GM21515 (cell line): ENCODE data around the gene DLGAP3.

Experiments
- ATAC-seq: cut with Tn5 transposase; IDR thresholded peaks from one replicate; pipeline ENCODE4 v1.9.1; 2021; ENCODE audit not compliant: unreplicated experiment

The DLGAP3 gene

DNA sequence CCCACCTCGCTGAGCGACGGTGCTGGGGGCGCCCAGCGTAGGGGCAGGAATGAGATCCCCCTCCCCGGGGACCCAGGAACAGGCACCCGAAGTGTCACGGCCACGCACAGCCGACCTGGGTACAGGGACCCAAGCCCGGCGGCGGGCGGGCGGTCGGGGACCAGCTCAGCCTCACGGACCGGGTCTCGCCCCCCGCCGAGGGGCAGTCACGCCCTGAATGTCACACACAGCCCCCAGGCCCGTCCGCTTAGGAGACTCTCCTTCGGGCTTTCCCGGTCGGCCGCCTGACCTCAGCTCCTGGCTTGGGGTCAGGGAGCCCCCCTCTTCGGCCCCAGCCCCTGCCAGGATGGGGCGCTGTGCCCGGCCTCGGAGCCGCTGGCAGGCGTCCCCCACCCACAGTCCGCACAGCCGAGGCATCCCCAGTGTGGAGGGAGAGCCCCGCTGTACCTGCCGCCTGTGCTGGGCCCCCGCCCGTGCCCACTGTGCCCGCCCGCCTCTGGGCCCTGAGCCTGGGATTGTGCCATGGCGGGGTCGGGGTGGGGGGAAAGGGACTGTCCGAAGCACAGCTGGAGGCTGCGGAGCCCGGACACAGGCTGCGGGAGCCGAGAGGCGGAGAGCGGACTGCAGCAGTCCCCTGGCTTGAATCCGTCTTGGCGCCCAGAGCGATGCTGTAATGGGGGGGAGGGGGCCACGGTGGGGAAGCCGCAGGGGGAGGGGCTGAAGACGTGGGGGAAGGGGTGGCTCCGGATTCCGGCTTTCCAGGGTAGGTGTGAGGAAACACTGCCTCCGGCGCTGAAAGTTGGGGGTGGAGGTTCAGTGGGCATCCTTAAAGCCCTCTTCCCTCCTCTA, 627 bp upstream of the DLGAP3 start:
- ATAC-seq = no peak

DNA sequence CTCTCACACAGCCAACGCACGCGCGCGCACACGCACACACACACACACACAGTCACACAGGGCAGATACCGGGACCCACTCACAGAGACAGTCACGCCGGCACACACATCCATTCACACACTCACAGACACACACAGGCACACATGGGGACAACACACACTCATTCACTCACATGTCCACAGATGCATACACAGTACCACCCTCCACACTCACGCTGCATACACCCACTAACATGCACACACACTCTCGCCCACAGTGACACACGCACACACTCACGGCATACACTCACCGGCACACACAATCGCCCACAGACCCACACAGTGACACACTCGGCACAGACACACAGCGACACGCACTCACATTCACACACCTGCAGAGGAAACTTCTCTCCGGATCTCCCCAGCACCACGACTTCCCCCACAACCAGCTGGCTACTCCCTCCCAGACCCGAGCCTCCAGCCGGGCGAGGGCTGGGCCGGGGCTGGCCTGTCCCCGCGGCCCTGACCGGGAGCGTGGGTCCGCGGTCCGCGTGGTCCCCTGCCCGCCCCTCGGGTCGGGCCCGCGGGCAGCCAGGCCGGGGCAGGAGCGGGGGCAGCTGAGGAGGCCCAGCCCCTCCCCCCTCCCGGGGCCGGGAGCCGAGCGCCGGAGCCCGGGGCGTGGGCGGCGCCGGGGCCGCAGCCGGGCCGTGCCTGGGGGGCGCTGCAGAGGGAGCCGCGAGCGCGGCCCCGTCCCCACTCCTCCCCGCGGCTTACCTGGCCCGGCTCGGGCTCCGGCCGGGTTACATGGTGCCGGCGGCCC, 552 bp downstream of the DLGAP3 start:
- ATAC-seq = no peak

DNA sequence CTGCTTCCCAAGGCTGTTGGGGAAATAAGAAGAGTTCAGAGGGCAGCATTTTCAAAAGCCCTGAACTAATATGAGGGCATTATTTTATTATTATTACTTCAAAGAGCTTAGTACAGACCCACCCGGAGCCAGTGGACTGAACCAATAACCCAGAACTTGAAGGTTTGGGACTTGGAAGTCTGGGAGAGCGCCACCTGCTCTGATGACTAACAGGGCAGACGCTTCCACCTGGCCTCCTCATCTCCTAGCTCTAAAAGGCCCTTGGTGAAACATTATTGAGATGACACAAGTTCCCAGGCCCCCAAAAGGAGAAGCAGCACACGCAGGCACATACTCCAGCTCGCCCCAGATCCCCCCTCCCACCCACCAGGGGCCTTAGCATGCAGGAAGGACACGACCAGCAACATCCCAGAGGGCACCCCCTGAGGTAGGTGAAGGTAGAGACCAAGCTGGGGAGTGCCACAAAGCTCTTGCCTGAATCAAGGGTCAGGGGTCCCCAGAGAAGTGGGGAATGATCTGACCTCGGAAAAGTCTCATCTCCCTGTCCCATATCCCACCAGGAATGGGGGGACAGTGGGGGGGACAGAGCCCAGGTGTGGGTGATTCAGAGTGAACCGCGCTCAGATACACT, 1.3 kb downstream of the DLGAP3 start:
- ATAC-seq = no peak

DNA sequence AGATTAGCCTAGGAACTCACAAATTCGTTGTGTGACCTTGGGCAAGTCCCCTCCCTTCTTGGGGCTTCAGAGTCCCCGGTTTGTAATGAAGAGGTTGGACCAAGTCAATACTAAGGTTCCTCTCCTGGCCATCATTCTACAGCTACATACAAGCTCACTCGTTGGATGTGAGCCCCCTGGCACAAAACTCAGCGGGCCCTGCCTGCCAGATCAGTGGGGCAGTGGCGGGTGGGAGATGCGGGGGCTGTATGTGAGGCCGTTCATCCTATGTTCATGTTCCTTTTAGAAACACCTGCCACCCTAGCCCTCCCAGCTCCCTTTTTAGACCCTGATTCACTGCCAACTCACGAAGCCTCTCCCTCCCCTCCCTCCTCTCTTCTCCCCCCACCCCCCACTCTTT, 2.1 kb downstream of the DLGAP3 start:
- no peak for ATAC-seq

DNA sequence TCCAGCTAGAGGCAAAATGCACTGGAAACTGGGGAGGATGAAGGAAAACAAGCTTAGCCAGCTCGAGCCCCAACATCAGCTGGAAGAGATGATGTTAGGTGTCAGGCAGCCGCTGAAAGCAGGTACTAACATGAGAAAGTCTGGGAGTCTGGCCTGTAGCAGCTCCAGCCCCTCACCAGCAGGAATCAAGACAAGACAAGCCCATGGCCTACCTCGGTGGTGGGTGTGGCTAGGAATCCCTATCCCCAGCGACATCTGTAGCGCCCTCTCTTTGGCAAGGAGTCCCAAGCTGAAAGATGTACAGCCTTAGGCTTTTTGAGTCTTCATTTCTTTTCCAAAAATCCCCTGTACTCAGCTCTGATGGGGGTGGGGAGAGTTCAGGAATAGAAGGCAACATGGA, 2.6 kb downstream of the DLGAP3 start:
- no peak for ATAC-seq

DNA sequence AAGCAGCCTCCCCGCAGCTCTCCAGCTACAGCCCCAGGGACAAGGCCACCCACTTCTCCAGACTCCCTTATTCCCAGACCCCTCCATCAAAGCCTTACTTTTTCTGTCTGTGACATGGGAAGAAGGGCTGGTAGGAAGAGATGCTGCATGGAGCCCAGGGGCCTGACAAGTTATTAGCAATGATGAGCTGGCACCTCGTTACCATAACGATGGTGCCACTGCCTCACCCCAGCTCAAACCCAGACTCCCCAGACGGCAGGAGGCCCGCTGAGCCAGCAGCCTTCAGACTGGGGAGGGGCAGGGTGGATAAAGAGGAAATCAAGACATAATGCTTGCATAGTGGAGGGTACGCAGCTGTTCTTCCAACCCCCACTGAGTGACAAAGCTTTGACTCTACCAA, 3.3 kb downstream of the DLGAP3 start:
- ATAC-seq = no peak

DNA sequence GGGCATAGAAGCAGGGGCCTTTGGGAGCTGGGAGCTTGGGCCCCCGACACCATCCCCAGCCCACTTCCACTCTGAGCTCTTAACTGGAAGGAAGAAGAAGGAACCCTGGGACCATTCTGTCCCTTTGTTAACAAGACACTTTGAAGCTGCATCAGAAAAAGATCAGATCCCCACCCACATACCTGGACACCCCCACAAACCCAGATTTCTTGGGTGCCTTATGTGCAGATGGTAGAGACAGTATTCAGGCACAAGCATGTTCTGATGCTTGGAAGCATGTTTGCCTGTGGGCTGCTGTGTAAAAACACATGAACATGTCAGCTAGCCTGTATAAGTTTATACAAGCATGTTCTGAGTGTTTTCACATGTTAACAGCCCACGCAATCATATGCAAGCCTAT, 3.7 kb downstream of the DLGAP3 start:
- no peak for ATAC-seq

DNA sequence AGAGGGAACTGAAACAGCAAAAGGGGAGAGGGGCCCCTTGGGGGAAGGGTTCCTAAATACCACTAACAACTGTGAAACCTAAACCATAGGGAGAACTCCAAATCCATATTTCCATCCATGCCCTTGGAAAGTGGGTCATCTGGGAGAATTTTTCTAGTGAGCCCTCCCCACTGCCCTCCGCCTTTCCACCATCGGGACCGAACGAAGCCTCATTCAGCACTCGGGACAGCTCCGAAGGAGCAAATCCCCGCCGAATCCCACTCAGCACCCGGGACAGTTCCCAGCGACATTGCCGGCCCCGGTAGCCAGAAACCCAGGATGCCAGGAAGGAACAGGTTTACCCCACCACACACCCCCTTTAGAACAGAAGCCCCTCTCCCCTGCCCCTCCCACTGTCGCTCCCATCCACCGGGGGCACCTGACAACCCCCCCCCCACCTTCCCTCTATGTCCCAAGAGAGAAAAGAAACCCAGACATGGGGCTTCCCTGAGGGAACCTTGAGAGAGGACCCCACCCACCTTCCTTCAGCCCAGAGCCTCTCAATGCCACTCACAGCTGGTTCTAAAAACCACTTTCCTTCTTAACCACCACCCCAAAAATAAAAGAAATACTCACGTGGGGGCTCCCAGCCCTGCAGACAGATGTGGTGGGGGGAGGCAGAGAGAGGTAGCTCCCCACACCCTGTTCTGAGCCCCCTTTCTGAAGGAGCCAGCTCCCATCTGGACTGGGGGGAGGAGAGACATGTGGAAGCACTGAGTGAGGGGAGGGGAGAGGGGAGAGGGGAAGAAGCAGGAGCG, 4.5 kb downstream of the DLGAP3 start:
- ATAC-seq = no peak

DNA sequence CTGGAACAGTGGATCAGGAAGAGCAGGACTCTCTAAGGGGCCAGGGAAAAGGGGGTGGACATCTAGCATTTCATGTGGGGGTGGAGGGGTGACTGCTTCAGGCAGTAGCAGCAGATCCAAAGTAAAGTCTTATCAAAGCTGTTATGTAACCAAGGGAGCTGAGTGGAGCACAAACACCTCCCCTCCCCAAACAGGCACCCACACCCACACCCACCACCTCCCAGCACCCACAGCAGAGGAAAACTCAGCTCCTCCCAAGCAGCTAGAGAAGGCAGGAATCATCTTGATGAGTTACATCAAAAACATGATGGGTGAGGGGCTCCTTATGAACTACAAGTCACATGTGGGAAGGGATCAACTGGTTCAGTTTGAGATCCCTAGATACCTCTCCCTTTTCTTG, 6.0 kb downstream of the DLGAP3 start:
- no peak for ATAC-seq

DNA sequence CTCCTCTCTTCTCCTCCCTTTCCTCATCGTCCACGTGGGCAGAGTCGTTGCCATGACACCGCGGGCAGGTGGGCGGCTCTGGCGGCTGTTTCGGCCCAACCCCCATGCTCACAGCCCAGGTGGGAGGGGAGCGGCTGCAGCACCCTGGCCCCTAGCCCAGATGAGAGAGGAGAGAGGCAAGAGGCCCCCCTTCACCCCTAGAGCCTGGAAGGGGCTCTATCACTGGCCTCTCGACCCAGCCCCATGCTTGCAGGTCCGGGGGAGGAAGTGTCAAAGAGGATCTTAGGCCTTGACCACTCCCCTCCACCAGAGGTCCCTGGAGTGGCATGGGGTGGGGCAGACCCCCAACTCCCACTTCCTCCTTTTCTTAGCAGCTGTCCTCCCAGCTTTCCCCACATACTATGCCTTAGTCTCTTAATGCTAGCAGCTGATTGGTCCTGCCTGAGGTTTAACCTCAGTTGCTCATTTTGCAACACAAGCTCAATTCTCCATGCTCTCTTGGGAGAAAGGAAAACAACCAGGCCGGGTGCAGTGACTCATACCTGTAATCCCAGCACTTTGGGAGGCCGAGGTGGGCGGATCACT, 10.4 kb downstream of the DLGAP3 start:
- ATAC-seq = no peak

DNA sequence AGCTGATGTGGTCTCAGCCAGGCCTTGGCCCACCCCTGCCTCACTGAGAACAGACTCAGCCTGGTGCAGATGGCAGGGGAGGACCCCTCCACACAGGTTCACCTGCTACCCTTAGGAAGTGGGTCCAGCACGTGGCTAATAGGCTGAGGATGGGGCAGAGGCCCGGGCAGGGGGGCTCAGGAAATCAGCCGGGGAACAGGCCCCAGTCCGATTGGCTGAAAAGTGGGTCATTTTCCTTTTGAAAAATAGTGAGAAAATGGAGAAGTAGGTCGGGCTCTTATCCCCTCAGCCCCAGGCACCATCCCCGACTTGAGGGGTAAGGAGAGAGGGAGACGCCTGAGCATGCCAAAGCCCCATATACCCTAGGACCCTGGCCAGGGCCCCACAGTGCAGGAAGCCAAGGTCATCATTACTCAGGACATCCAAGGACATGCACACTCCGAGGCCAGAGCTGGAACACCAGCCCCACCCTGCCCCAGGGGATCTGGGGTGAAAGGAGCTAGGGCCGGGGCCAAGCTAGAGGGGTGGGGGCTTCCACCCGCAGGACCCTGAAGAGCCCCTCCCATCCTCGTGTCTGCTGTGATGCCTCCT, 11.0 kb downstream of the DLGAP3 start:
- ATAC-seq = no peak

DNA sequence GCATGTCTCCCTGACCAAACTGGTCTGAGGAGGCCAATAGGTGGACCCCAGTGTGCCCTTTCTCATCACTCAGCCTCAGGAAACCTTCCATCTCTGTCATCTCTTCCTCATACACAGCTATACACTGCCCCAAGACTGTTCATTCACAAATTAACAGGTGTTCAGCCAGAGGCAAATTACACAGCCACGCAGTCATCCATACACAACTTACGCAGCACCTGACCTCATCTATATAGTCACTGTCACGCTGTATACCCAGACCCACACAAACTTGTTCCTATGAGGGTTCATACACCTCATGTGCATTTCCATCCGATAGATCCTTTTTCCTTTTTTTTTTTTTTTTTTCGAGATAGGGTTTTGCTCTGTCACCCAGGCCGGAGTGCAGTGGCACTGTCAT, 12.4 kb downstream of the DLGAP3 start:
- no peak for ATAC-seq

DNA sequence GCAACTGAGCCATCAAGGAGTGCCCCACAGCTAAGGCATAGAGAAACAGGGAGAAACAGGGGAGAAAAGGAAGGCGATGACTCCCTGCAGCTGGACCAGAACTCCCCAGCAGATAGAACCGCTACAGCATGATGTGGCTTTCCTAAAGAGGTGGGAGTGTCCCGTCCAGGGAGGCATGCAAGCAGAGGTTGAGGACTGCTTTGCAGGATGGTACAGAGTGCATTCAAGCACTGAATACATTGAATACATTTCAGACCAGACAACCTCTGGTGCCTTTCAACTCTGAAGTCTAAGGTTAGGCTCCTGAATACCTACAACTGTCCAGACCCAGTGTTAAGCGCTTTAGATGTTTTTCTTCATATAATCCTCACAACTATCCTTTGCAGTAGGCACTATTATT, 13.3 kb downstream of the DLGAP3 start:
- ATAC-seq = no peak

DNA sequence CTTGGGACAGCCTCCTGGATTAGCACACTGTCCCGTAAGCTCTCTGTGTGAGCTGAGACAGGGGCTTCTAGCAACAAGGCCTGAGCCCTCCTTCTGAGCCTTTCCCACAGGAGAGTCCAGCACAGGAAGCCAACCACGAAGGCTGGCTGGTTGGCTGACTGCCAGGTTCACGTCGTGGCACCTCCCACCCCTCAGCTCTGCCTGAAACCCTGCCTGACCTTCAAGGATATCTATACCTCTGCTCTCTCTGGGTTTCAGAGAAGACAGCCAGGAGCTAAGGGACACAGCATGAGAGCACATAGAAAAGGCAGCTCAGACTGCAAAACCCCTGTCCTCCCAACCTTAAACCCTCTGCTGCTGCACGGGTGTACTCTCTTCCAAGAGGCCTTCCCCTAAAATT, 13.9 kb downstream of the DLGAP3 start:
- ATAC-seq = no peak

DNA sequence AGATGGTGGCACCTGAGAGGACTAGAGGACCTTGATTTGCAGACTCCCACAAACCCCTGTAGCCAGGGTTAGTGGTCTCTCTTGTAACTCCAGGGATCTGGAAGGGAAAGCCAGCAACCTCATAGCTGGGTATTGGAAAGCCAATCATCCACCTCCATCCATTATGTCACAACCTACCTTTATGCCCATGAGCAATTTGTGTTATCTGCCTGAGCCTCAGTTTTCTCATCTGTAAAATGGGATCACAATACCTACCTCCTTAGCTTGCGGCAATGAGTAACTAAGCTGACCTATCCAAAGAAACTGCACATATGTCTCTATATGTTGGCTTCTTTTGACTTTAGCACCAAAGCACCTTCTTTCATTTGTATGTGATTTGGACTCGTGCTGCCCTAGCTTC, 14.5 kb downstream of the DLGAP3 start:
- ATAC-seq = no peak

DNA sequence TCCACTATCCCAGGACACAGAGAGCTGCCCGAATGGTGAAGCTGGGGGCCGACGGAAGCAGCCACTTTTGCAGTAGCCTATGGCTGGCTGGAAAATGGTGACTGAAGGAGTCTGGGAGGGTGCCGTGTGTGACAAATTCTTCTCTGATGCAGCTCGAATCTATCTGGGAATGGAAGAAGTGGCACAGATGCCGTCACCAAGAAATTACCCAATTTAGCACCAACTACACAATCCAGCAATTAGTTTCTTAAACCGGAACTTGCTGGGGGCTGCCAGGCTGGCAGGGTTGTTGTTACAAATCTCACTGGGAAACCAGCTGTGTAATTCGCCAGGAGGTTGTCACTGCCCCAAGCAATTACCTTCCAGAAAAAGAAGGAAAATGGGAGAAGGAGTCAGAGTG, 18.0 kb downstream of the DLGAP3 start:
- ATAC-seq = no peak

DNA sequence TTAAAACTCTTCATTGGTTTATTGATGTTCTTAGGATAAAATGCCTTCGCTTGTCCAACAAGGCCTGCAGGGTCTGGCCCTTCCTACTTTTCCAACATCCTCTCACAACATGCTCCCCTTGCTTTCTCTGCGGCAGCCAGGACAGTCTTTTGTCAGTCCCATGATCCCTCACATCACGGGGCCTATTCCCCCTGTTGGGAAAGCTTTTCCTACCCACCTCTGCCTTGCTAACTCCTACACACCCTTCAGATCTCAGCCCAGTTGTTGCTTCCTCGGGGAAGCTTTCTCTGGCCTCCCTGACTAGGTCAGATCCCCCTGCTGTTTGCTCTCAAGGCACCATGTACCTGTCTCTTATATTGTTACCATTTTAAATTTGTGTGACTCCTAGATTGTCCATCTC, 19.0 kb downstream of the DLGAP3 start:
- ATAC-seq = no peak

DNA sequence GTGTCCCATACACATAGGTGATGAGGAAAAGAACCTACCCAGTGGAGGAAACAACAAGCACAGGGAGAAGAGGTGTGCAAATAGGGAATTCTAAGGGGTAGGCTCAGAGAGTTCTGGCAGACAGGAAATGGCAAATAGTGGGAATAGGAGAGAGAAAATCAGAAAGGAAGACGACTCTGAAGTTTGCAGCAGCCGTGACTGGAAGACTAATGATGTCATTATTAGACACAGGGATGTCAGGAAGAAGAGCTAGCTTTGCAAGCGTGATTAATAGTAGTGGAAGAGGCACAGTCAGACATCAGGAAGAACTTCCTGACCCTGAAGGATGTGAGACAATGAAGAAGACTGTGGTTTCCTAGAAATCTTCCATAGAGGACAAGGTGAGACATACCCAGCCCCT, 21.1 kb downstream of the DLGAP3 start:
- ATAC-seq = no peak

DNA sequence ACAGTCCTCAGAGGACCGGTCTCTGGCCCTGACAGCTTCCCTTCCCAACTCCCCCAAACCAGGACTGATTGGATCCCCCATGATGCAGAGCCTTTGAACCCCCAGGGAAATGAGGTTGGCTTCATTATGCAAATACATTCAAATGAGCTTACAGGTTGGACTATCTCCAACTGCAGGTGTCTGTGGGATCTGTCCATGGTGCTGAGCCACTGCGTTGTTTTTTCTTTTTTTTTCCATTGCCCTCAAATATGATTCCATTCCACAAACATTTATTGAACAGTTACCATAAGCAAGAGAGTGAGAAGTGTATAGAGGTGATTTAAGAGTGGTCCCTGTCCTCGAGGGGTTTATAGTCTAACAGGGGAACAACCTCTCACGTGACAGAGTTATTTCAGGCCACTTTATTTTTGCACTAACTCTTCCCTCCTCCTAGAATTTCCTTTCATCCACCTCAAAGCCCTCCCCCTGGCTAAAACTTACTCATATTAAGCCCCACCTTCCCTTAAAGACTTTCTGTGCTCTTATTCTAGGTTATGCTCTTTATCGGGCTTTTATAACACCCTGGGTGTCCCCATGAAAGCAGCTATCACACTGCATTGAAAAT, 21.9 kb downstream of the DLGAP3 start:
- no peak for ATAC-seq

DNA sequence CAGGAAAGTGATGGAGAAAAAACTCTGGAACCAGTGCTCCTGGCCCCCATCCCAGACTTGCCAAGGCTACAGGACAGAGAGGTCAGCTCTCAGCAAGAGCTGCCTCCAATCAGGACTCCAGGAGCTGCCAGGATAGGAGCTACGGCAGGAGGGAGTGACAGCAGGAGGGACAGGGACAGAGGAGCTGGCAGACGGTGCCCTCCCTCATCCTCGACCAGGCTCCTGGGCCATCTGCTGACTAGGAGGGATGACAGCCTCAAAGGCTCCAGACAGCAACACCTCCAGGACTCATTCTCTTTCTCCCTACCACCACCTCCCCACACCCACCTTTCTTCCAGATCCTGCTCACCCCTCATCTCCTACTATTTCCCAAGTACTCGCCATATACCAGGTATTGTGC, 22.7 kb downstream of the DLGAP3 start:
- no peak for ATAC-seq
